Osteoblast (primary cell): Measurements from ENCODE around the gene CCDC146. TPM values are rescaled to one million over a fixed set of nuclear protein-coding genes. Genes with fewer than 3 reads are reported as not detected.
"Not testable (repeated sequence)": the region's sequence is repeated elsewhere in the genome, so short reads cannot be mapped to it uniquely, and the experiment has no call there.

Experiments used
- DNase-seq: peaks from one replicate; pipeline ENCODE4 v3.0.0; 2011; ENCODE audit warnings: low spot score, mixed read lengths; ENCODE audit not compliant: insufficient read length; ENCODE audit errors: missing footprints
- H2AFZ ChIP-seq: 2 replicates; pipeline ENCODE4 v1.6.0; 2011; ENCODE audit warnings: mild to moderate bottlenecking, low read length
- H3K27ac ChIP-seq: 2 replicates; pipeline ENCODE4 v1.5.1; 2011; ENCODE audit warnings: mild to moderate bottlenecking, low read depth, low read length, moderate library complexity
- H3K27me3 ChIP-seq: 2 replicates; pipeline ENCODE4 v1.6.0; 2012; ENCODE audit warnings: mild to moderate bottlenecking, control low read depth, inconsistent platforms, low read length, moderate library complexity; ENCODE audit not compliant: insufficient read depth
- H3K36me3 ChIP-seq: 2 replicates; pipeline ENCODE4 v1.5.1; 2011; ENCODE audit warnings: mild to moderate bottlenecking, low read length, control low read depth, moderate library complexity; ENCODE audit not compliant: insufficient read depth
- H3K4me1 ChIP-seq: 2 replicates; pipeline ENCODE4 v1.5.1; 2011; ENCODE audit warnings: mild to moderate bottlenecking, low read length, control low read depth, moderate library complexity; ENCODE audit not compliant: insufficient read depth
- H3K4me2 ChIP-seq: 2 replicates; pipeline ENCODE4 v1.6.0; 2011; ENCODE audit warnings: mild to moderate bottlenecking, low read length; ENCODE audit not compliant: insufficient read depth
- H3K4me3 ChIP-seq: fragments of 200-600 bp; sonication (generic); 3 replicates; pipeline ENCODE4 v1.5.1; 2012; ENCODE audit warnings: mild to moderate bottlenecking, low read length, inconsistent platforms; ENCODE audit not compliant: insufficient read depth
- H3K79me2 ChIP-seq: 2 replicates; pipeline ENCODE4 v1.6.0; 2012; ENCODE audit warnings: mild to moderate bottlenecking, low read length, control low read depth, inconsistent platforms; ENCODE audit not compliant: insufficient read depth
- H3K9me3 ChIP-seq: 2 replicates; pipeline ENCODE4 v1.5.1; 2011; ENCODE audit warnings: low read depth, low read length, control low read depth
- H4K20me1 ChIP-seq: 2 replicates; pipeline ENCODE4 v1.6.0; 2012; ENCODE audit warnings: mild to moderate bottlenecking, low read length, control low read depth; ENCODE audit not compliant: insufficient read depth
- CTCF ChIP-seq: IDR thresholded peaks from 2 replicates; pipeline ENCODE4 v1.5.1; 2011; ENCODE audit warnings: mild to moderate bottlenecking, low read depth, low read length, moderate library complexity; ENCODE audit errors: extremely low read depth
- total RNA-seq: library from RNA; depleted of rRNA; stranded (reverse); fragments of >200 nt; gene quantifications from 2 replicates; pipeline ENCODE4 v1.2.3, GENCODE V29; 2012

Gene CCDC146
- total RNA-seq, 1 donor: 5.1 TPM

GRCh38 chr7:77125486-77125885 is 3.1 kb downstream of the CCDC146 start:
- H3K9me3 ChIP-seq, H3K79me2 ChIP-seq, H3K27ac ChIP-seq, H4K20me1 ChIP-seq, H3K4me2 ChIP-seq, H3K36me3 ChIP-seq, H3K27me3 ChIP-seq, H3K4me1 ChIP-seq, H2AFZ ChIP-seq, H3K4me3 ChIP-seq, DNase-seq: not testable (repeated sequence)
- TF ChIP-seq CTCF: peak; percentile 5

DNA sequence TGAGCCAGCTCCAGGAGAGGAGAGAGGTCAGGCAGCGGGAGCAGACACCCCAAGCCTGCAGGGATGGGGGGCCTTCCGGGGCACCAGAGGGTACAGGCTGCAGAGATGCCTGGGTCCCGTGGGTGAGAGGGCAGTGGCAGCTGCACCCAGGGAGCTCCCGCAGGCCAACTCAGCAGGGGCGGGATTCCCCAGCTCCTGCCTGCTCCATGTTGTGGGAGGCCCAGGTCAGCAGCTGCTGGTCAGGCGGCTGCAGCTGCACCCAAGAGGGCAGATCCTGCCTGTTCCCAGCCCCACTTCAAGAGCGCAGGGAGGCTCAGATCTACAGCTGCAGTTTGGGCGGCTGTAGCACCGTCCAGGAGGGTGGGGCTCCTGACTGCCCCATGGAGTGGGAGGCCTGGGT is 4.6 kb downstream of the CCDC146 start:
- not testable (repeated sequence) for H3K4me1 ChIP-seq, H3K9me3 ChIP-seq, DNase-seq, H3K79me2 ChIP-seq, H3K4me3 ChIP-seq, H3K4me2 ChIP-seq, H3K27ac ChIP-seq, H3K27me3 ChIP-seq, H4K20me1 ChIP-seq, H3K36me3 ChIP-seq, H2AFZ ChIP-seq

DNA sequence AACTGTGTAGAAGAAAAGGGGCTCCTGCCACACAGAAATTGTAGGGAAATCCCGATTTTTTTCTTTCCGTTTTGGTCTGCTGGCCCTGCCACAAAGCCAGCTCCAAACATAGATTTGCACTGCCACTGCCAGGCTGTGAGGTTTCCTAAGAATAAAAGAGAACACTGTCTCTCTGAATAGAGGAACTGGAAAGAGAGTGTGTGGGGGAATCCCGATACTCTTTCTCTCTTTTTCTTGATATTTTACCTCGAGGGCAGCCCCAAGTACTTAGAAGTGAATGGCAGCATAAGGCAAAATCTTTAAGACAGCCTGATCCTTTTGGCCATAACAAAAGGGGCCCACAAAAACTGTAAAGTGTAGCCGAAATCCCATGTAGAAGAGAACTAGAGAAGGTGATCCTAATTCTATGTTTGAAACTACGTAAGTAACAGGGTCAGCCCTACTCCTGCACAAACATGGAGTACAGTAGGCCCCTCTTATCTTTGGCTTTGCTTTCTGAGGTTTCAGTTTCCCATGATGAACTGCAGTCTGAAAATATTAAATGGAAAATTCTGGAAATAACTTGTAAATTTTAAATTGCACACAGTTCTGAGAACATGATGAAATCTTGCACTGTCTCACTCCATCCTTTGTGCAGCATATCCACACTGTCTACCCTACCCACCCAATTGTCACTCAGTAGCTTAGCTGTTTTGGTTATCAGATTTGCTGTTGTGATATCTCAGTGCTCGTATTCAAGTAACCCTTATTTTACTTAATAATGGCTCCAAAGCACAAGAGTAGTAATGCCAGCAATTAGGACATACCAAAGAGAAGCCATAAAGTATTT is 6.4 kb downstream of the CCDC146 start:
- H3K27ac ChIP-seq, DNase-seq: not testable (repeated sequence)

DNA sequence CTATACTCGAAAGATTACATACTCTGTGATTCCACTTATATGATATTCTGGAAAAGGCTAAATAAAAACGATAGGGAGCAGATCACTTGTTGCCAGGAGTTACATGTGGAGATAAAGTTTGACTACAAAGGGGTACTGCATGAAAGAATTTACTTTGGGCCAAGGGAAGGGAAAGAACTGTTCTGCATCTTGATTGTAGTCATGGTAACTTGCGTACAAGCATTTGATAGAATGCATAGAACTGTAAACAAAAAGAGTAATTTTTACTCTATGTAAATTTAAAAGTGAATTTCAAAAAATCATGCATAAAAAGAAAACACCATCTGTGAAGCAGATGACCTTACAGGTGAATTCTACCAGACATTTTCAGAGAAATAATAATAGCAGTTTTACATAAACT is 9.4 kb downstream of the CCDC146 start:
- DNase-seq, H3K4me2 ChIP-seq, H3K79me2 ChIP-seq, H3K4me3 ChIP-seq, H3K9me3 ChIP-seq, H3K27ac ChIP-seq, H4K20me1 ChIP-seq, H2AFZ ChIP-seq, H3K27me3 ChIP-seq, H3K36me3 ChIP-seq, H3K4me1 ChIP-seq: not testable (repeated sequence)

More for the DNA sequence above, 6.4 kb downstream of the CCDC146 start:
- not testable (repeated sequence) for H3K27me3 ChIP-seq, H4K20me1 ChIP-seq, H3K36me3 ChIP-seq, H3K4me1 ChIP-seq, H3K79me2 ChIP-seq, H3K9me3 ChIP-seq, H3K4me3 ChIP-seq
- Histone ChIP-seq H3K4me2 (peak overlapping the region; percentile 50), H2AFZ (peak overlapping the region; percentile 64)

GRCh38 chr7:77138668-77139067 is 16.3 kb downstream of the CCDC146 start:
- H3K9me3 ChIP-seq, H3K79me2 ChIP-seq, H3K4me1 ChIP-seq, H3K4me2 ChIP-seq, H2AFZ ChIP-seq, H3K4me3 ChIP-seq, H4K20me1 ChIP-seq, DNase-seq, H3K27me3 ChIP-seq, H3K36me3 ChIP-seq, H3K27ac ChIP-seq: not testable (repeated sequence)

DNA sequence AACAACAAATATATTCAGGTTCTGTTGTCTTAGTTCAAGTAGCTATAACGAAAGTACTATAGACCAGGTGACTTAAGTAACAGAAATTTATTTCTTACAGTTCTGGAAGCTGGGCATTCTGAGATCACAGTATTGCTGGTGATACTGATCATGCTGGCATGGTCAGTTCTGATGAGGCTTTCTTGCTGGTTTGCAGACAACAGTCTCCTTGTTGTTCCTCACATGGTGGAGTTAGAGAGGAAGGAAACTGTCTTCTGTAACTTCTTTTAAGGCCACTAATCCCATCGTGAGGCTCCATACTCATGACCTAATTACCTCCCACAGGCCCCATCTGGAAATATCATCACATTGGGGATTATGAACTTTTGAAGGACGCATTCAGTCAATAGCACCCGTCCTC is 17.9 kb downstream of the CCDC146 start:
- not testable (repeated sequence) for H4K20me1 ChIP-seq, H3K4me1 ChIP-seq, H3K79me2 ChIP-seq, H3K9me3 ChIP-seq, H2AFZ ChIP-seq, H3K4me2 ChIP-seq, H3K36me3 ChIP-seq, DNase-seq, H3K27me3 ChIP-seq, H3K27ac ChIP-seq, H3K4me3 ChIP-seq

- DNase-seq, H3K36me3 ChIP-seq, H3K27ac ChIP-seq, H3K4me3 ChIP-seq, H3K4me1 ChIP-seq, H3K27me3 ChIP-seq, H3K4me2 ChIP-seq, H3K9me3 ChIP-seq, H3K79me2 ChIP-seq, H2AFZ ChIP-seq, H4K20me1 ChIP-seq: not testable (repeated sequence)
These were observed 29.8 kb downstream of the CCDC146 start for GRCh38 chr7:77152232-77152631.

GRCh38 chr7:77154917-77155464 is 32.6 kb downstream of the CCDC146 start:
- not testable (repeated sequence) for H3K4me3 ChIP-seq, H3K27me3 ChIP-seq, DNase-seq, H3K9me3 ChIP-seq, H3K4me2 ChIP-seq, H3K36me3 ChIP-seq, H4K20me1 ChIP-seq, H3K79me2 ChIP-seq, H3K27ac ChIP-seq, H2AFZ ChIP-seq, H3K4me1 ChIP-seq
